GM19238 (cell line): ENCODE data around the gene SLC35F4.

Experiments
- DNase-seq: peaks from one replicate; pipeline ENCODE4 v3.0.0; 2011; ENCODE audit warnings: low spot score; ENCODE audit not compliant: insufficient read length

SLC35F4 gene

GRCh38 chr14:57848786-57849185 is 17.1 kb downstream of the SLC35F4 start:
- no peak for DNase-seq

- DNase-seq: no peak
Observed at GRCh38 chr14:57848353-57848752, 17.5 kb downstream of the SLC35F4 start.

GRCh38 chr14:57847706-57848105 is 18.2 kb downstream of the SLC35F4 start:
- no peak for DNase-seq

- no peak for DNase-seq
Observed at GRCh38 chr14:57847096-57847495, 18.8 kb downstream of the SLC35F4 start.

- no peak for DNase-seq
Observed at GRCh38 chr14:57846596-57846995, 19.3 kb downstream of the SLC35F4 start.

GRCh38 chr14:57845802-57846531 is 19.9 kb downstream of the SLC35F4 start:
- DNase-seq: no peak

- DNase-seq: no peak
Observed at GRCh38 chr14:57845316-57845715, 20.6 kb downstream of the SLC35F4 start.

GRCh38 chr14:57837267-57837666 is 28.6 kb downstream of the SLC35F4 start:
- DNase-seq: no peak

- DNase-seq: no peak
Observed at GRCh38 chr14:57835766-57836165, 30.1 kb downstream of the SLC35F4 start.

GRCh38 chr14:57834961-57835360 is 30.9 kb downstream of the SLC35F4 start:
- DNase-seq: no peak

GRCh38 chr14:57834001-57834598 is 31.8 kb downstream of the SLC35F4 start:
- no peak for DNase-seq

GRCh38 chr14:57833323-57833722 is 32.6 kb downstream of the SLC35F4 start:
- DNase-seq: no peak

- no peak for DNase-seq
Observed at GRCh38 chr14:57831981-57832380, 33.9 kb downstream of the SLC35F4 start.

GRCh38 chr14:57828713-57829112 is 37.2 kb downstream of the SLC35F4 start:
- DNase-seq: no peak

- no peak for DNase-seq
Observed at GRCh38 chr14:57823015-57823660, 42.8 kb downstream of the SLC35F4 start.

- no peak for DNase-seq
Observed at GRCh38 chr14:57822081-57822480, 43.8 kb downstream of the SLC35F4 start.

GRCh38 chr14:57820581-57820980 is 45.3 kb downstream of the SLC35F4 start:
- DNase-seq: no peak

GRCh38 chr14:57818511-57818910 is 47.4 kb downstream of the SLC35F4 start:
- DNase-seq: no peak

- no peak for DNase-seq
Observed at GRCh38 chr14:57816568-57817284, 49.2 kb downstream of the SLC35F4 start.

- DNase-seq: no peak
Observed at GRCh38 chr14:57814726-57815125, 51.2 kb downstream of the SLC35F4 start.

- no peak for DNase-seq
Observed at GRCh38 chr14:57812741-57813140, 53.2 kb downstream of the SLC35F4 start.

- no peak for DNase-seq
Observed at GRCh38 chr14:57811998-57812546, 53.8 kb downstream of the SLC35F4 start.
